GM10266 (cell line): ENCODE results near the gene MGAT4B.

Experiments
- DNase-seq: peaks from one replicate; pipeline ENCODE4 v3.0.0; 2012; ENCODE audit errors: extremely low spot score
- TF ChIP-seq, protein P1 (sequence below): IDR thresholded peaks from 2 replicates; pipeline ENCODE4 v1.5.1; 2012; ENCODE audit warnings: mild to moderate bottlenecking, low read depth; ENCODE audit not compliant: control insufficient read depth, insufficient read depth; ENCODE audit errors: missing control alignments

Gene MGAT4B

DNA sequence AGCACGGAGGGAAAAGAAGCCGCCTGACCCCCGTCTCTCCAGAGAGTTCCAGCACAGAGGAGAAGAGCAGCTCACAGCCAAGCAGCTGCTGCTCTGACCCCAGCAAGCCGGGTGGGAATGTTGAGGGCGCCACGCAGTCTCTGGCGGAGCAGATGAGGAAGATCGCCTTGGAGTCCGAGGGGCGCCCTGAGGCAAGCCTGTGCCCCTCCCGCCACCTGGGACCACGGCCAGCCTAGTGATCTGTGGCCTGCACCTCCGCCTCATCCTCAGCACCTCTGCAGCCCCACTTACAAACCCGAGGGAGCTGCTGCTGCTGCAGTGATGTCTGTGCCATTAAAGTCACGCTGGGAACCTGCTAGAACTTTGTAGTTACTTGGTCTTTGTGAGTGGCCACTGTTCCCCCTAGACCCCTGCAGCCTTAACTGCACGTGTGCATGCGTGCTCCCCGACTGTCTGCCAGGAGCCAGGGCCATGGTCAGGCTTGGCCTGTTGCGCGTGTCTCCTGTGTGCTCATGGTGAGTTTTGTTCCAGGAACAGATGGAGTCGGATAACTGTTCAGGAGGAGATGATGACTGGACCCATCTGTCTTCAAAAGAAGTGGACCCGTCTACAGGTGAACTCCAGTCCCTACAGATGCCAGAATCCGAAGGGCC, 26.5 kb upstream of the MGAT4B start:
- DNase-seq, result no peak

DNA sequence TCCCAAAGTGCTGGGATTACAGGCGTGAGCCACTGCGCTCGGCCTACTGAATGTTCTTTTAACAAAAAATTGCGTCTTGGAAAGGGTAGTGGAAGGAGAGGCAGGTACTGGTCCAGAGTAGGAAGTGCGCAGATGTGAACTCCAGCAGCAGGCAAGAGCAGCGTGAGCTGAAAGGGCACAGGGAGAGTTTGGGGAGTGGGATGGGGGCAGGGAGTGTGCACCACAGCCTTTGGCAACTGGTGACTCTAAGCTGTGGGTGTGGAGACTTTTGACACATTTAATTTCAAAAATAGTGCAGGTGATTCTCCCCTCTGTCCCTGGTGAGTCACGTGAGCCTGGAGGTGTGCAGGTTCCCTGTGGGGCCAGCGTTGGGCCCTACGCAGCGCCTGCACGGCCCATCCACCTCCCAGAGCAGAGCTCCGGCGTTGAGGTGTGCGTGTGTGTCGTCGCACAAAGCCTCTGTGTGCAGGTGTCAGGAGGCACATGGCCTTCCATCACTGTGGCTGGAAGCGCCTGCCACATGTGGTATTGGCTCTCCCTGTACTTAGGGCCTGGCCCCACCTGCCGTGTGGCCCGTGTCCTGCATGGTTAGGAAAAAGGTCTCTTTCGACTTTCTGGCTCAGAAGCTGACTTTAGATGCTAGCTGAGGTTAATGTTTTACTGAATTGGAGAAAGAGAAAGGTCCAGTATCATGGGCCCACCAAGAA, 25.5 kb upstream of the MGAT4B start:
- no peak for DNase-seq
- TF ChIP-seq, protein P1, sequence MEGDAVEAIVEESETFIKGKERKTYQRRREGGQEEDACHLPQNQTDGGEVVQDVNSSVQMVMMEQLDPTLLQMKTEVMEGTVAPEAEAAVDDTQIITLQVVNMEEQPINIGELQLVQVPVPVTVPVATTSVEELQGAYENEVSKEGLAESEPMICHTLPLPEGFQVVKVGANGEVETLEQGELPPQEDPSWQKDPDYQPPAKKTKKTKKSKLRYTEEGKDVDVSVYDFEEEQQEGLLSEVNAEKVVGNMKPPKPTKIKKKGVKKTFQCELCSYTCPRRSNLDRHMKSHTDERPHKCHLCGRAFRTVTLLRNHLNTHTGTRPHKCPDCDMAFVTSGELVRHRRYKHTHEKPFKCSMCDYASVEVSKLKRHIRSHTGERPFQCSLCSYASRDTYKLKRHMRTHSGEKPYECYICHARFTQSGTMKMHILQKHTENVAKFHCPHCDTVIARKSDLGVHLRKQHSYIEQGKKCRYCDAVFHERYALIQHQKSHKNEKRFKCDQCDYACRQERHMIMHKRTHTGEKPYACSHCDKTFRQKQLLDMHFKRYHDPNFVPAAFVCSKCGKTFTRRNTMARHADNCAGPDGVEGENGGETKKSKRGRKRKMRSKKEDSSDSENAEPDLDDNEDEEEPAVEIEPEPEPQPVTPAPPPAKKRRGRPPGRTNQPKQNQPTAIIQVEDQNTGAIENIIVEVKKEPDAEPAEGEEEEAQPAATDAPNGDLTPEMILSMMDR, result no peak

More for the DNA sequence above, 26.5 kb upstream of the MGAT4B start:
- TF ChIP-seq, protein P1, result no peak

DNA sequence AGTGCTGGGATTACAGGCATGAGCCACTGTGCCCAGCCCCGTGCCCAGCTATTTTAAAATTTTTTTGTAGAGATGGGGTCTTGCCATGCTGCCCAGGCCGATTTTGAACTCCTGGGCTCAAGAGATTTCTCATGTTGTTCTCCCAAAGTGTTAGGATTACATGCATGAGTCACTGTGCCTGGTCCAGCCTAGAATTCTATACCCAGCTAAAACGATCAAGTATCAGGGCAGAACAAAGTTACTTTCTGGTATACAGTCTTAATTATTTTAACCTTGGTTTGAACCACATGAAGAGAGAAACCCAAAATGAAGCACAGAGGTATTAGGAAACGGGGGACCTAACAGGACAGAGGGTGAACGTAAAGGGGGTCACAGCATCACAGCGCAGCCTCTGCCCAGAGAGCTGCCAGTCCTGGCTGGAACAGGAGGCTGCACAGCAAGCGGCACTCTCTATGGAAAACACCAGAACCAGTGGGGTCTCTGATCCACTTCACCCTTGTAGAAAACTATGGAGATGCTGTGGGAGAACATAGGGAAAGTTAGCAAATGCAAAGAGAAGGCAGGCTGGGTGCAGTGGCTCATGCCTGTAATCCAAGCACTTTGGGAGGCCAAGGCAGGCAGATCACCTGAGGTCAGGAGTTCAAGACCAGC, 24.3 kb upstream of the MGAT4B start:
- DNase-seq, result no peak
- TF ChIP-seq, protein P1, result no peak

DNA sequence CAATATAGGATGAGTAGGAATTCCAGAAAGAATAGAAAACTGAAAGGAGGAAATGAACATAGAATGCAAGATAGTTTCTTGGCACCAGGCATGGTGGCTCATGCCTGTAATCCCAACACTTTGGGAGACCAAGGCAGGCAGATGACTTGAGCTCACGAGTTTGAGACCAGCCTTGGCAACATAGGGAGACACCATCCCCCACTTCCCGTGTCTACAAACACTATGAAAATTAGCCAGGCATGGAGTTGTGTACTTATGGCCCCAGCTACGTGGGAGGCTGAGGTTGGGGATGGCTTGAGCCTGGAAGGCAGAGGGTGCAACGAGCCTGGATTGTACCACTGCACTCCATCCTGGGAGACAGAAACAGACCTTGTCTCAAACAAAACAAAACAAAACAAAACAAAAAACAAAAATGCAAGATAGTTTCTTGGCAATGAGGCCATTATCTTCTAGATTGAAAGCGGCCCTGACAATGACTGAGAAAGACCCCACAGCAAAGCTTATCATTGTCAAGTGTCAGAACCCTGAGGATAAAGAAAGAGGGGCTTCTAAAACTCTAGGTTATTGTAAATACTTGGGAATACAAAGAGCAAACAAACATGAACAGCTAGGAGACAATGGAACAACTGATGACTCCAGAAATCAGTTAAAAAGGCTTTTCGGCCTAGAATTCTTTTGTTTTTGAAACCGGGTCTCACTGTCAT, 23.2 kb upstream of the MGAT4B start:
- no peak for DNase-seq
- TF ChIP-seq, protein P1, result no peak

DNA sequence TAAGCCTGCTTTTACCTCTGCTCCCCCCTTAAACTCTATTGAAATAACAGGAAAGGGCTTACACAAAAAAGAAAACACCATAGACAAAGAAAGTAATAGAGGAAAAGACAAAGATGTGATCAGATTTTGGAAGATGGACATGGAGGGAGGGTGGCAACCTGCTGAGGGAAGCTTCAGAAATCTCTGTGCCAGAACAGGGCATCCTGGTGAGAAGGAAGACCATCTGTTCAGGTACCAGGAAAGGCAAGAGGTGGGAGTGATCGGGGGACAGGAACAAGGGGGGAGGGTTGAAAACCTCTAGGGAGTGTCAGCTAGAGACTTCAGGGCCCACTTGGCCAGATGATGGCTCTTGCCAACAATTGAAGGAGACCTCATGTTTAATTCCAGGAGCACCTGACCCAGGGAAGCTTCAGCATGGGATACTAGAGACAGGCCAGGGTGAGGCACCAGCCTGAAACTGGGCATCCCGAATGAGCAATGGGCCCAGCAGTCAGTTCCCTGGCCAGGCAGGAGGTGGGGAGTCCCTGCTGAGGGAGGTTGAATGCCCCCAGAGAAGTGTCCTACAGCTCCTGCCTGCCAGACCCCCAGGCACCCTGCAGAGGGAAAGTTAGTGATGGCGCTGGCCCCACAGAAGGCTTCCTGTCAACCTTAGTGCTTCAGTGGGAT, 22.2 kb upstream of the MGAT4B start:
- TF ChIP-seq, protein P1, result no peak
- DNase-seq, result no peak

DNA sequence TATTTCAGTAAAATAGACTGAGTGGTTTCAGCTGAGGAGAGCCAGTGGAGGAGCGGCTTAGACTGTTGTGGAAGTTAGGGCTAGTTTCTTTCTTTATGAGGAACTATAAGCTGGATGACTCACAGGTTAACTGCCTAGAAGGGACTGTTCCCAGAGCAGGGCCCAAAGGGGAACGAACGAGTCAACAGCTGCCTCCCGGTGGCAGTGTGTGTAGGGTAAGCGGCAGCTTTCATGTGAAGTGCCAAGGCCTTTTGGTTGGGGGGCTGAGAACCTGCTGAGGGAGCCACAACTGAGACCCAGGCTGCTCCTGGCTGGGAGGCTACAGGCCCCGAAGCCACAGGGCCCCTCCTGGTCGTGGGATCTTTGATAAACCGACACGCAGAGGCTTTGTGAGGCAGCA, 21.0 kb upstream of the MGAT4B start:
- no peak for DNase-seq

More for the DNA sequence above, 21.0 kb upstream of the MGAT4B start:
- TF ChIP-seq, protein P1, result no peak
